Erythroblast (primary cell): ENCODE measurements around the gene MAN1C1.

Experiments
- DNase-seq, 2 experiments: peaks; one replicate each; lab custom pipeline; 2025; lab: John Stamatoyannopoulos, UW
- GATA1 ChIP-seq: IDR thresholded peaks from 2 replicates; pipeline ENCODE4 v1.6.1; 2011; ENCODE audit warnings: low read depth, mild to moderate bottlenecking, control low read depth, low read length, moderate library complexity
- POLR2A ChIP-seq: IDR thresholded peaks from 2 replicates; pipeline ENCODE4 v1.6.1; 2011; ENCODE audit warnings: mild to moderate bottlenecking, low read length

MAN1C1 gene

GRCh38 chr1:25809283-25809926 is 192.8 kb downstream of the MAN1C1 start:
- no peak for DNase-seq
- TF ChIP-seq GATA1 (no peak), POLR2A (no peak)

GRCh38 chr1:25809929-25810328 is 193.3 kb downstream of the MAN1C1 start:
- no peak for DNase-seq
- no peak for TF ChIP-seq GATA1
- TF ChIP-seq POLR2A = no peak

GRCh38 chr1:25810341-25811299 is 194.0 kb downstream of the MAN1C1 start:
- peak in 1 of 2 experiments; percentile 82 for DNase-seq
- TF ChIP-seq POLR2A = no peak
- TF ChIP-seq GATA1 = no peak

GRCh38 chr1:25811384-25812082 is 194.9 kb downstream of the MAN1C1 start:
- no peak for DNase-seq
- TF ChIP-seq POLR2A (no peak), GATA1 (no peak)

- TF ChIP-seq GATA1 = no peak
- no peak for TF ChIP-seq POLR2A
- no peak for DNase-seq
Measured at GRCh38 chr1:25813071-25813733, 196.6 kb downstream of the MAN1C1 start.

GRCh38 chr1:25813734-25814471 is 197.3 kb downstream of the MAN1C1 start:
- DNase-seq = no peak

GRCh38 chr1:25814549-25815087 is 198.0 kb downstream of the MAN1C1 start:
- no peak for DNase-seq
- no peak for TF ChIP-seq POLR2A
- no peak for TF ChIP-seq GATA1

More at GRCh38 chr1:25813734-25814471, 197.3 kb downstream of the MAN1C1 start:
- TF ChIP-seq GATA1 = no peak
- no peak for TF ChIP-seq POLR2A

GRCh38 chr1:25815208-25816111 is 198.9 kb downstream of the MAN1C1 start:
- no peak for DNase-seq
- TF ChIP-seq GATA1 (no peak), POLR2A (no peak)

GRCh38 chr1:25816112-25816718 is 199.6 kb downstream of the MAN1C1 start:
- TF ChIP-seq GATA1 (no peak), POLR2A (no peak)
- DNase-seq = no peak

GRCh38 chr1:25817840-25818501 is 201.4 kb downstream of the MAN1C1 start:
- DNase-seq = no peak

More at GRCh38 chr1:25817840-25818501, 201.4 kb downstream of the MAN1C1 start:
- TF ChIP-seq POLR2A (no peak), GATA1 (no peak)
